RPMI8226 (cell line): Measurements from ENCODE around the gene SLC16A1.
A peak's percentile ranks its signal among the peaks of the same experiment; 100 is the strongest.
"Not testable (repeated sequence)": the region's sequence is repeated elsewhere in the genome, so short reads cannot be mapped to it uniquely, and the experiment has no call there.

Experiments
- DNase-seq: peaks from one replicate; pipeline ENCODE4 v3.0.0-alpha.2; 2015

The SLC16A1 gene, protein sequence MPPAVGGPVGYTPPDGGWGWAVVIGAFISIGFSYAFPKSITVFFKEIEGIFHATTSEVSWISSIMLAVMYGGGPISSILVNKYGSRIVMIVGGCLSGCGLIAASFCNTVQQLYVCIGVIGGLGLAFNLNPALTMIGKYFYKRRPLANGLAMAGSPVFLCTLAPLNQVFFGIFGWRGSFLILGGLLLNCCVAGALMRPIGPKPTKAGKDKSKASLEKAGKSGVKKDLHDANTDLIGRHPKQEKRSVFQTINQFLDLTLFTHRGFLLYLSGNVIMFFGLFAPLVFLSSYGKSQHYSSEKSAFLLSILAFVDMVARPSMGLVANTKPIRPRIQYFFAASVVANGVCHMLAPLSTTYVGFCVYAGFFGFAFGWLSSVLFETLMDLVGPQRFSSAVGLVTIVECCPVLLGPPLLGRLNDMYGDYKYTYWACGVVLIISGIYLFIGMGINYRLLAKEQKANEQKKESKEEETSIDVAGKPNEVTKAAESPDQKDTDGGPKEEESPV

DNA sequence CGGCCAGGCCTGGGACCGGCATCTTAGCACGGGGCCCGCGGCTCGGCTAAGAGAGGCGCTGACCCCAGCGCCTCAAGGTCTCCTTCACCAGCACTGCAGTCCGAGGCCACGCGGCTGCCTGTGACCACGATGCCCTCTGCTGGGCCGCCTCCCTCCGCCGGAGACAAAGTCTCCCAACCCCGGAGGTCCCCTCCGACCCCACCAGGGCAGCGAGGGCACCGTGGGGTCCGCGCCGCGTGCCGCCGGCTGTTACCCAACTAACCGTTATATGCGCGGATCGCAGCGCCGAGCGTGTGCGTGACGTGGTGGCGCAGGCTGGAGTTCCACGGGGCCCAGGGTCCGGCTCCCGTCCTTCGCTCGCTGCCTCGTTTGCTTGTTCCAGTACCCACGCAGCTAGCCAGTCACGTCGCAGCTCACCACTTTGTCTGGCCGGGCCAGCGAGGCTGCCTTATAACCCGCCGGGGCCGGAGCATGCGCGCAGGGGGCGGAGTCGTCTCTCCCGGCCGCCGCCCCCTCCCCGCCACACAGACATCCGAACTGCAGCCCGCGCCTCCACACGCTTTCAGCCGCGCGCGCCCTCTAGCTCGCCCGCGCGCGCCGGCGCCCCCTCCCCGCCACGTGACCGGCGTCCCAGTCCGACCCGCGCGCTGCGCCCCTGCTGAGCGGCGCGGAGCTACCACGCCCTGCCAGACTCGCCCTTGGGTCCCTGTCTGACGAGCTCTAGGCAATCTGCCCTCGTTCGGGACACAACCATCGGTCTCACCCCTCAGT, at the start of gene SLC16A1:
SLC16A1 (minus strand) TSS at position 424 of the 771 bp plus-strand sequence. CDS start 26,888 bp downstream, outside the sequence.
- peak; percentile 92 for DNase-seq

DNA sequence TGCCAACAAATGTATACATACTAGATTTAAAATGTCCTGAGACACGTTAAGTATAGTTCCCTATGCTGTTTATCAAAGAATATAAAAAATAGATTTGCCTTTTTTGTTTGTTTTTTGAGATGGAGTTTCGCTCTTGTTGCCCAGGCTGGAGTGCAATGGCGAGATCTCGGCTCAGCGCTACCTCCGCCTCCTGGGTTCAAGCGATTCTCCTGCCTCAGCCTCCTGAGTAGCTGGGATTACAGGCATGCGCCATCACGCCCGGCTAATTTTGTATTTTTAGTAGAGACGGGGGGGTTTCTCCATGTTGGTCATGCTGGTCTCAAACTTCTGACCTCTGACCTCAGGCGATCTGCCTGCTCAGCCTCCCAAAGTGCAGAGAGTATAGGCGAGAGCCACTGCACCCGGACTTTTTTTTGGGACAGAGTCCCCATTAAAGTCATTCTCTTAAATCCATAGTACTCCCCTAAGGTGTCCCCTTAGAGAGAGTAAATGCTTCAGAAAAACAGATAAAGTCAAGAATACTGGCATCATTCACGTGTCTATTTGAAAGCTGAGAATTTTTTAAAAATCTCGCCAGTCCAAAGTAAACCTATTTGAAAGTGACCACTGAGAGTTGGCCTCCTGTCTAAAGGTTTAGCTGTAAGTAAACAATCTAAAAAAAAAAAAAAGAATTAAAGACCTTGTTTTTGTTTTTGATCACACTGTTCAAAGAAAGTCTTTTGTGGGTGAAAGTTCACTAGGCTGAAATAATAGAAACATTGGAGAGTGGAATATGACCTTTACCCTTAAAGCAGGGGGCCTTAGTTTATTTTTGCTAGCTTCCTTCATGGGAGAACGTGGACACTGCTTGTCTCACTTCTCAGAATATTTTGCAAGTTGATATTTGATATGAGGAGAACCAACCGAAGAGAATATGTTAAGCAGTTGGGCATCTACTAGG, 48.0 kb upstream of the SLC16A1 start:
- DNase-seq, result no peak

DNA sequence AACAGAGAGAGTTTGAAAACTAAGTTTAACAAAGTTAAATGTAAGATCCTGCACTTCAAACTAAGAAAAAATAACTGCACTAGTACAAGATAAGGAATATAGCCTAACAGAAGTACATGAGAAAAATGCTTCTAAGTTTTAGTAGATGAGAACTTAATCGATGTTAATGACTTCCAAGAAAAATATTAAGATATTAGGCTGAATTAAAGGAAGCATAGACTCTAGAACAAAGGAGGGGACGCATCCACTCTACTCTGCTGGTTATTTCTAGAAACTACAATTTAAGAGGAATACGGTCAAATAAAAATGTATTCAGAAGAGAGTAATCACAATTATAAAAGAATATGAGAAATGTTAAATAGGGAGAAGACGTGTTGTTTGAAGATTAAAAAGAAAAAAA, 46.3 kb upstream of the SLC16A1 start:
- DNase-seq, result no peak

DNA sequence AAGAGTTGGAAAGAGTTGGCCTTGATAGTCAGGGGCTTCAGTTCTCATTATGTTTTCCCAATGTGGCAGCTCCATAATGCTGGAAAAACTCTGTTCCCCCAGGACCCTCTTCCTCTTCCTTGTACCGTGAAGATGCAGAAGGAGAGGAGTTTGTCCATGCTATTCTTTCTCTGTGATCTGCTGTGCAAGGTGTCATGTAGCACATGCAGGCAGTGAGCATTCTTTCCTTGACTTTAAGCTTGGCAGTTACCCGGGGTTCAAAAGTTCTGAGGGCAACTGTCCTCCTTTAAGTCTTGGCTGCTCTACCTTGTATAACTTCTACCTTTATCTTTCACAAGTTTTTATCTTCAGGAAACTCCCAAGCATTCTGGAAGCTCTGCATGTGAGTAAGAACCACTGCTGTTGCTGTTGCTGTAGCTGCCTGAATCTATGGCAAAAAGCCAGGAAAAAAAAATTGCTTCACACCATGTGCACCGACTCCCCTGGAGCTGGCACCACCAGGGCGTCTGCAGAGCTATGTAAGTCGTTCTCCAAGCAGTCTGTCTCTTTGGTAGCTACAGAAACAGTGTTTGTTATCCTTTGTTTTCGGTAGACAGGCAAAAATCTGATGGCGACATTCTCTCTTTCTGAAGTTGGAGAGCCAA, 42.7 kb upstream of the SLC16A1 start:
- no peak for DNase-seq

DNA sequence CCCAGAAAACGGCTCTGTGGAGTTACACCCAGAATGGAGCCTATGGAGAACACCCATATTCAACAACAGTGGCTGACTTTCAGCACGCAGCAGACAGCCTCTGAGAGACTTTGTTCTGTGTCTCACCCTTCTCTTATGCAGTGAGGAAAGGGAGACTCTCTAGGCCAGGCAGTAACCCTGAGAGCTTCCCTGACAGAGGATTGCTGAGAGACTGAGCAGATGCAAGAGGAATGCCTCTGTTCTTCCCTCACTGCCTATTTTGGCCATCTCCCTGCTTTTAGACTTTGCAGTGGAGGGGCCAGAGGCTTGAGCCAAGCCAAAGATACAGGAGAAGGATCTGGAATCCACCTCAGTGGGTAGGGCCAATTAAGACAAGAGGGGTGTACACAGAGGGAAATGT, 41.8 kb upstream of the SLC16A1 start:
- no peak for DNase-seq

DNA sequence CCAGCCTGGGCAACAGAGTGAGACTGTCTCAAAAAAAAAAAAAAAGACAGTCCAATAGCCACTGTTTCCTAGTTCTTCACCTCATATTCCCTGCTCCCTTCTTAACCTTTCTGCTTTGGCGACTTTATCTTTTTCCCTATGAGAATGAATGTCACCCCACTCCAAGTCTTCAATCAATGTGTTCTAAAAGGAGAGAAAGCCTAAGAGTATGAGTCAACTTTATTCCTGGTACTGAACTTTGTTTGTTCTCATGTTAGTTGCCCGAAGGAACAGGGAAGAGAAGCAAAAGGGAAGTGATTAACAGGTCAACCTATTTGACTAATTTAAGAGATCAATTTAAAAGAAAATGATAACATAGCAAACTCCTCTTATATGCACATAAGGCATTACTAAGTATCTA, 39.9 kb upstream of the SLC16A1 start:
- no peak for DNase-seq

DNA sequence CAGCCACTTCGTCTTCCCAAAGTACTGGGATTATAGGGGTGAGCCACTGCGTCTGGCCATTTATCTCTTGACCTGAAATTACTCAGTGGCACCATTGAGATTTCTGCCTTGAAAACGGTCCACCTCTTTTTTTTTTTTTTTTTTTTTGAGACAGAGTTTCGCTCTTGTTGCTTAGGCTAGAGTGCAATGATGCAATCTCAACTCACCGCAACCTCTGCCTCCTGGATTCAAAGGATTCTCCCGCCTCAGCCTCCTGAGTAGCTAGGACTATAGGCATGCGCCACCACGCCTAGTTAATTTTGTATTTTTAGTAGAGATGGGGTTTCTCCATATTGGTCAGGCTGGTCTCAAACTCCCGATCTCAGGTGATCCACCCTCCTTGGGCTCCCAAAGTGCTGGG, 39.0 kb upstream of the SLC16A1 start:
- not testable (repeated sequence) for DNase-seq

DNA sequence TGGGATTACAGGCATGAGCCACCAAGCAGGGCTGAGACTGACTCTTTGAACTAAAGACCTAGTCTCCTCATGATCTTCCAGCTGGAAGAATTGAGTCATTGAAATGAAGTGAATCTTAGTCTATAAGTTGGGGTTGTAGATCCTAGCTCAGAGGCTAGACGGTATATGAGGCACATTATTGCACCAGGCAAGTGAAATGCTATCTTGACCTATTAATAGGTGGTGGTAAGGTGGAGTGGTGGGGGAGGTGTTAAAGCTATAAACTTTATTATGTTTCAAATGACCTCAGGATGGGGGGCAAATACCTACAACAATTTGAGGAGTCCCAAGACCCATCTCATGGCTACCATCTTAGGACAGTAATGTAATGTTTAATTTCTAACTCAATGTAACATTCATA, 36.8 kb upstream of the SLC16A1 start:
- DNase-seq, result no peak

DNA sequence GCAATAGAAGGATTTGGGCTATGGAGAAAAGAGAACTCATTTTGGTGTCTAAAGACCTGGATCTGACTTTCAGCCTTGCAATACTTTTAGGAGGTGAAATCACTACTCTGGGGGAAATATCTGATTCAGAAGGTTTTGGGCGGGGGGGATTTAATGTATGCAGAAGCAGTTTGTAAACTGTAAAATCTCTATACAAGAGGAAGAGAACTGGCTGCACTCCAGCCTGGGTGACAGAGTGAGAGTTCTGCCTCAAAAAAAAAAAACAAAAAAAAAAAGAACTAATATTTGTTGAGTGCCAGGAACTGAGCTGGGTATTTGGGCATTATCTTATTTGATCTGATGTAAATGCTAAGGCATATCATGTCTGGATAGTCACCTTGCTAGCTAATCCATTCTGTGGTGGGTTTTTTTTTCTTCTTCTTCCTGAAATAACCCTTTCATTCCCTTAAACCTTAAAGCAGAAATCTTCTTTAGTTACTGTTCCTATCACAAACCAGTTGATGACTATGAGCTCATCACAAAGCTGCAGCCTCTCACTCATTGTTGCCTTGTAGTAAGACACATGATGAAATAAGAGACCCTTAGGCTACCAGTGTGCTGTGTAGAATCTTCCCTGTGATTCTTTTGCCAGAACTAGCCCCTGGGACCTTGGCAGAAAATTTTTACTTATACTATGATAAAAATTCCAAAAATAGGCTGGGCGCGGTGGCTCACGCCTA, 35.6 kb upstream of the SLC16A1 start:
- no peak for DNase-seq

DNA sequence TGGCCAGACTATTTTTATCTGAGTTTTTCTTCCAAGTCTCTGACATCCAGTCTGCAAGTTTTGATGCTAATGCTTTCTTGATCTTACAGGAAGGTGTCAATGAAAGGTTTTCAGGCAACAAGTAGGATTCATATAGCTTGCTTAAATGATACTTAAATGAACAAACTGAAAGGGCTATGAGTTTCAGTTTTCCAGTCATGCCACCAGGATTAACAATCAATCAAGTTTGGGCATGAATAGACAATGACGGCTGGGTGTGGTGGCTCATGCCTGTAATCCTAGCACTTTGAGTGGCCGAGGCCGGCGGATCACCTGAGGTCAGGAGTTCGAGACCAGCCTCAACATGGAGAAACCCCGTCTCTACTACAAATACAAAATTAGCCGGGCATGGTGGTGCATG, 34.3 kb upstream of the SLC16A1 start:
- no peak for DNase-seq

DNA sequence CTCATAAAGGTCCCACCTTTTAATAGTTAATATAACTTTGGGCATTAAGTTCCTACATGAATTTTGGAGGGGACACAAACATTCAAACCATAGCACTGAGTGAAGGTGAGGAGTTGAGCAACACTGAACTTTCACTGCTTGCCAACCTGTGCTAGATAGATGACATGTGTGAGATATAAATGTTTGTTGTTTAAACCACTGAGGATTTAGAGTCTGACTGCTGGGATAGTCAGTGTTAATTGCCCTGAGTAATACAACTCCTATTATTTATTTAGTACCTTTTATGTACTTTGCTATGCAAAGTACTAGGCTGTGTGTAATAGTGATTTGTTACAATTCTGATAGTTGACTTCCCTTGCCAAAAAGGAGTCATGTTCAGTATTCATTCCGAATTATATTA, 32.4 kb upstream of the SLC16A1 start:
- no peak for DNase-seq

DNA sequence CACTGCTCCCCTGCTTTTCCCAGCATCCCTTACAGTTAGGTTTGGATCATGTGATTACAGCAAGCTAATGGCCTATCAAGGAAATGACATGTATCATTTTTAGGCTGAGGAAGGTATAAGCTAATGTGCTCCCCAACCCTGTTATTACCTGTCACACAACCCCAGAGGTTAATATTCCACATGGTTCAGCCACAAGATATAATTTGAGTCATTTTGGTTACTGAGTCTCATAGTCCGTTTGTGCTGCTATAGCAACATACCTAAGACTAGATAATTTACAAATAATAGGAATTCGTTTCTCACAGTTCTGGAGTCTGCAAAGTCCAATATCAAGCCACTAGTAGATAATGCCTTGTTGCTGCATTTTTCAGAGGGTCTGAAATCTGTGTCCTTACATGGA, 29.1 kb upstream of the SLC16A1 start:
- no peak for DNase-seq

DNA sequence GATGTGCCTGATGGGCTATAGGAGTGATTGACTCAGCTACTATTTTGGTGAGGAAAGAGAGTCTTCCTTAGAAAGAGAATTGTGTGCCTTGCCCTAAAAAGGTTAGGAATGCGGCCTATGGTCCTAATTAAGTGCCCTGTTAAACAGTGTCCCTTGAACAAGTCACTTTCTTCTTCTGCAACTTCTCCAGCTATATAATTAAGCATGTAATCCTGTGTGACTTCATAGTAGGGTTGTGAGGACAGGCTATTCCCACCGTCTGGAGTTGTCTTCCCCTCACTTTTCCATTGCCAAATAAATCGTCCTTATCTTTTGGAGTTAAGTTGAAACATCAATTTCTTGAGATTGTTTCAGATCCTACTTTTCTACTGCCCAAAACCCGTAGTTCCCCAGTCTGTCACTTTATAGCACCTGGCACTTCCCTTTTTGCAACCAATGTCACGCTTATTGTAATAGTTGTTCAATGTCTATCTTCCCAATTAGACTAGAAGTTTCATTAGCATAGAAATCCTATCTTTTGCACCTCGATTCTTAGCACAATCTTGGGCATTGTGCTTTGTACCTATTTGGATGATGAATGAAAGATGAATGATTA, 27.6 kb upstream of the SLC16A1 start:
- DNase-seq, result no peak

DNA sequence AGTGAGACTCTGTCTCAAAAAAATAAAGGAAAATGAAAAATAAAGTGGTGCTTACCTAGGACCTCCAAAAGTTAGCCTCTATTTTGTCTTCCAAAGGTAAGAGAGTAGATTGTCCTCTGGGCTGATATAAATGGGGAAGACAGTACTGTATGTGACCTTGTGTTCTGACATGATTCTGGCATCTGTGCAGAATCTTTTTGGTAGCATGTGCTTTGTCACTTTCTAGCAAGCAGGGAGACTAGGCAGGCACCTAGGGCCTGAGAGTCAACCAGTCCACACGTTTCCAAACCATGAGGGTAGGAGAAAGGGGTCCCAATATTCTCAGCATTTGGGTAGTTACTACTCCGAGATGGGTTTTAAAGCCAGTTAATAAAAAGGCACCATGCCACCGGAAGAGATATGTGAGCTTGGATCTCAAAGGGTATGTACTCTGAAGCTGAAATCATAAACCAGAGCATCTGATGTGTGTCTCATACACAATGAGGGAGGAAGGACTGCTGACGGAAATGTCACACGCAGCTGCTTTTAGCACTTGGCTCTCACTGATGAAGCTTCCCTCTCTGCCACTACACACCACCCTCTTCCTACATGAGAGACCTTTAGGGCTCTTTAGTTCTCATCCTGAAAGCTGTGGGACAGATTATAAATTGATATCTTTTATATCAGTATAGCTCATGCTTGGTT, 27.0 kb upstream of the SLC16A1 start:
- no peak for DNase-seq

DNA sequence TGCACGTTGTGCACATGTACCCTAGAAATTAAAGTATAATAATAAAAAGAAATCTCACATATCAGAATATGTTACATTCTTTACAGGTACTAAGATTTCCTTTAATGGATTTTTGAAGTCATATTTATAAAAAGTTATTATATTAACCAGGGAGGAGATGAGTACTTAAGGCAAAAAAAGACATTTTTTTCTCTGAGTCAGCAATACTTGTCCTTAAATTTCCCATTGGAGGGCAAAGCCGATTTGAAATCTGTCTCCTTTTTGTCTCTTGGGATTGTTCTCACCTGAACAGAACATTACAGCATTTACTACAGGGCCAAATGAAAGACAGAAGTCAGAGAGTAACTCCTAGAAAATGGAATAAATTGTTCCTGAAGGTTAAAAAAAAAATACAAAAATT, 26.3 kb upstream of the SLC16A1 start:
- no peak for DNase-seq

DNA sequence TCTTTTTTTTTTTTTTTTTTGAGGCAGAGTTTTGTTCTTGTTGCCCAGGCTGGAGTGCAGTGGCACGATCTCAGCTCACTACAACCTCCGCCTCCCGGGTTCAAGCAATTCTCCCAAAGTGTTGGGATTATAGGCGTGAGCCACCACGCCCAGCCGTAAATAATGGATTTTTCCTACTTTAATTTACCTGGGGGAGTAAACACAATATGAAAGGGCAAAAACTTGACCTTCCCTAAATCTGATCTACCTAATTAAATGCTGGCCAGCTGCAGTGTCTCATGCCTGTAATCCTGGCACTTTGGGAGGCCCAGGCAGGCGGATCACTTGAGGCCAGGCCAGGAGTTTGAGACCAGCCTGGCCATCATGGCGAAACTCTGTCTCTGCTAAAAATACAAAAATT, 25.8 kb upstream of the SLC16A1 start:
- not testable (repeated sequence) for DNase-seq

DNA sequence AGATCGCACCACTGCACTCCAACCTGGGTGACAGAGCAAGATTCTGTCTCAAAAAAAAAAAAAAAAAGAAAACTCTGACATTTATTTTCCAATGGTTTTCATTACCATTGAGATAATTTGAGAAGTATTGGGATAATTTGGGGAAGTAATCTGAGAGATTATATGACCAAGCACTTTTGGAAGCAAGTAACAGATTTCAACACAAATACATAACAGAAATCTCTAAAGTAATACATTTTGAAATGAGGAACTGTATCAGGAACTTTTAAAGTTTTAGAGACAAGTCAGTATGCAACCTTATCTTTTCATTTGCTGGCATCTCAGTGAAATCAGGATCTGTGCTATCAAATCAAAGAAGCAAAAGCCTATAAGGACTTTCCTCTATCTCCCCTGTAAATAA, 25.4 kb upstream of the SLC16A1 start:
- no peak for DNase-seq

DNA sequence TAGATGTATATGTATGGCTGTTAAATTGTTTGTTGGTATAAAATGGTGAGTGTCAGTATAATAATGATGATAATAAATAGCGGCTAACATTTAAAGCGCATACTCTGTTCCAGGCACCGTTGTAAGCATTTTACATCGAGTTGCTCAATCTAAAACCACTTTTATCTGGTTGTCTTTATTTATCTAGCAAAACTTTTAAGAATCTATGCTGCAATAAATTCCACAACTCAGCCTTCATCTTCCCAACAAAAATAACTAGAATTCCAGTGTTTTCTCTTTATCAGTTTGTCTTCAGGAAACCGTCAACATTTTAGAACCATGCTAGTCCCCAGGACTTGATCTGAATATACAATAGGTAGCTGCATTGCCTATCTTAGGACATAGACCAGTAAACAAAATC, 19.3 kb upstream of the SLC16A1 start:
- no peak for DNase-seq

DNA sequence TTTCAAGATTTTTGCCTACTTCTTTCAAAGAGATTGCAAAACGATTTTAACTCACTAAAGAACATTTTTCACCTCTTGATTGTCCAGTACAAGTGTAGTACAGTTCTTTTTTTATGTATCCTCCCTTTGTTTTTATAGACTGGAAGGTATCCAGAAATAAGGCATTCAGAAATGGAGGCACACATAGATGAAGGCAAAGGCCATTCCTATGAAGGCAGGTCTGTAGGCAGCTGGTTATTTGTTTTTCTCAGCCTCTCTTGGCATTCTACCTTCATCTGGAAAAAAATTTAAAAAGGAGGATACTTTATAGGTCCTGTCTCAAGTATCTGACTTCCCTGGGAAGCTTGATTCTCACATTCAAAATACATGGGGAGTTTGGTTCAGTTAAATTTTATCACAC, 18.6 kb upstream of the SLC16A1 start:
- no peak for DNase-seq

DNA sequence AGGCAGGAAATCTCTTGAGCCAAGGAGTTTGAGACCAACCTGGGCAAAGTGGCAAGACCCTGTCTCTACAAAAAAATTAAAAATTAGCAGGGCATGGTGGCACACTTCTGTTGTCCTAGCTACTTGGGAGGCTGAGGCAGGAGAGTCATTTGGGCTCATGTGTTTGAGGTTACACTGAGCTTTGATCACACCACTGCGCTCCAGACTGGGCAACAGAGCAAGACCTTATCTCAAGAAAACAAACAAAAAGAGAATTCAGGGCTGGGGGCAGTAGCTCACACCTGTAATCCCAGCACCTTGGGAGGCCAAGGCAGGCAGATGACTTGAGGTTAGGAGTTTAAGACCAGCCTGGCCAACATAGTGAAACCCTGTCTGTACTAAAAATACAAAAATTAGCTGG, 17.8 kb upstream of the SLC16A1 start:
- no peak for DNase-seq

DNA sequence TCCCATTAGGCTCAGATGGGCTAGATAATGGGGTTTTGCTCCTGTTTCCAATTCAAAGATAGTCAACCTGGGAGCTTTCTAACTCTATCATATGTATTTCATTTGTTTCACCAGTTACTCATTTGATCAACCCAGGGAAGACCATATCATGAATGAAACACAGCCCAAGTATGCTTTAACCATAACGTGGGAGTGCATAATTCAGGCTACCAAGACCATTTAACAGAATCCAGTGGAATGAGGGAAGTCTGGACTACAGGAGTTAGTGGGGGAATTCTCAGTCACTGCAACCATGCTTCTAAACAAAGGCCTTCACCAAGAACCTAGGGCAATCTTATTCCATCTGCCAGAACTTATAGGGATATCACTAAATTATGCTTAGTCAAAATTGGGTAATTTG, 15.0 kb upstream of the SLC16A1 start:
- DNase-seq, result no peak
